HCT116 (cell line): ENCODE measurements around the gene MAML1. TPM values are rescaled to one million over a fixed set of nuclear protein-coding genes. Genes with fewer than 3 reads are reported as not detected.

Experiments used
- ATAC-seq: fragments of 200-7000 bp; cut with Tn5 transposase; 2 replicates; pipeline ENCODE4 v1.9.1; 2020; ENCODE audit warnings: mild to moderate bottlenecking, moderate library complexity
- BruUV-seq: library from RNA; stranded (reverse); fragments of 400-500 nt; replicated peaks from 2 replicates; lab custom pipeline; 2021; lab: Mats Ljungman, UMichigan
- CTCF ChIA-PET: fragments of 300-600 bp; sonication (Branson Sonifier 250); formaldehyde crosslinking; loops from one replicate; lab custom pipeline; 2021; ENCODE audit warnings: antibody characterized with exemption; lab: Charles Lee
- POLR2A ChIA-PET: fragments of 300-600, 350-600 bp; sonication (Branson Sonifier 250); formaldehyde crosslinking; loops from one replicate; lab custom pipeline; 2021; ENCODE audit warnings: antibody characterized with exemption; lab: Charles Lee
- RAD21 ChIA-PET, 2 experiments: fragments of 300-600 bp; sonication (Branson Sonifier 250); formaldehyde crosslinking; loops; one replicate each; lab custom pipeline; 2023; ENCODE audit warnings: low total read pairs in 2 of 2; ENCODE audit not compliant: uncharacterized antibody in 2 of 2, unreplicated experiment in 2 of 2, low non-redundant PET in 1 of 2; lab: Charles Lee
- DNase-seq: peaks from one replicate; pipeline ENCODE4 v3.0.0-alpha.2; 2010; ENCODE audit warnings: low read depth, low spot score
- H2AFZ ChIP-seq: fragments of 200-600 bp; shearing (Covaris generic), sonication (generic); 2 replicates; pipeline ENCODE4 v1.6.1; 2017; ENCODE audit warnings: low read depth, mixed run types, mixed read lengths, antibody characterized with exemption, low read length; ENCODE audit not compliant: poor library complexity, severe bottlenecking
- H3K27ac ChIP-seq: 2 replicates; pipeline ENCODE4 v1.5.1; 2012; ENCODE audit warnings: low read depth, low read length
- H3K27me3 ChIP-seq: fragments of 200-600 bp; sonication (generic); 2 replicates; pipeline ENCODE4 v1.6.1; 2016; ENCODE audit warnings: mixed run types, low read length, mixed read lengths; ENCODE audit not compliant: insufficient read depth
- H3K36me3 ChIP-seq, 2 experiments: fragments of 200-500 bp in 1 of 2; fragments of 200-600 bp in 1 of 2; sonication (Bioruptor generic) in 1 of 2; sonication (generic) in 1 of 2; 2 replicates each; pipeline versions ENCODE4 v1.5.1 to v1.6.1; 2014 to 2016; ENCODE audit warnings: low read length in 2 of 2, inconsistent platforms in 1 of 2, mixed read lengths in 1 of 2, mixed run types in 1 of 2; ENCODE audit not compliant: insufficient read depth in 2 of 2, control insufficient read depth in 1 of 2
- H3K4me1 ChIP-seq, 2 experiments: fragments of 200-600 bp in 1 of 2; sonication (generic) in 1 of 2; 2 replicates each; pipeline versions ENCODE4 v1.5.1 to v1.6.1; 2012 to 2017; ENCODE audit warnings: low read length in 2 of 2, inconsistent platforms in 1 of 2, mild to moderate bottlenecking in 1 of 2, mixed read lengths in 1 of 2, mixed run types in 1 of 2, moderate library complexity in 1 of 2; ENCODE audit not compliant: insufficient read depth in 2 of 2, control insufficient read depth in 1 of 2
- H3K4me2 ChIP-seq: fragments of 200-600 bp; sonication (generic); 2 replicates; pipeline ENCODE4 v1.6.1; 2017; ENCODE audit warnings: mixed run types, low read length, mixed read lengths
- H3K4me3 ChIP-seq, 2 experiments: fragments of 200-600 bp in 1 of 2; sonication (generic) in 1 of 2; replicated peaks in 1 of 2; 2 replicates each; pipeline ENCODE4 v1.5.1; 2011 to 2016; ENCODE audit warnings: low read length in 2 of 2, control low read depth in 1 of 2, low read depth in 1 of 2, mild to moderate bottlenecking in 1 of 2, mixed read lengths in 1 of 2, mixed run types in 1 of 2
- H3K79me2 ChIP-seq: fragments of 200-600 bp; sonication (generic); 2 replicates; pipeline ENCODE4 v1.6.1; 2017; ENCODE audit warnings: mild to moderate bottlenecking, mixed run types, low read length, moderate library complexity, mixed read lengths; ENCODE audit not compliant: insufficient read depth
- H3K9ac ChIP-seq: fragments of 200-600 bp; sonication (generic); 2 replicates; pipeline ENCODE4 v1.6.1; 2016; ENCODE audit warnings: low read length, mixed read lengths
- H3K9me2 ChIP-seq: fragments of 200-600 bp; sonication (generic), shearing (Covaris generic); 2 replicates; pipeline ENCODE4 v1.6.1; 2017; ENCODE audit warnings: mixed run types, mild to moderate bottlenecking, moderate library complexity; ENCODE audit not compliant: insufficient read depth
- H3K9me3 ChIP-seq, 2 experiments: fragments of 200-500 bp in 1 of 2; fragments of 200-600 bp in 1 of 2; sonication (Bioruptor generic) in 1 of 2; sonication (generic) in 1 of 2; 2 replicates each; pipeline ENCODE4 v1.6.1; 2014 to 2017; ENCODE audit warnings: low read length in 2 of 2, mixed read lengths in 2 of 2, inconsistent platforms in 1 of 2, low read depth in 1 of 2, mild to moderate bottlenecking in 1 of 2, mixed run types in 1 of 2, moderate library complexity in 1 of 2; ENCODE audit not compliant: control insufficient read depth in 1 of 2, insufficient read depth in 1 of 2
- H4K20me1 ChIP-seq: fragments of 200-600 bp; sonication (generic), shearing (Covaris generic); 2 replicates; pipeline ENCODE4 v1.6.1; 2017; ENCODE audit warnings: mixed run types, mild to moderate bottlenecking, moderate library complexity; ENCODE audit not compliant: insufficient read depth
- ATF3 ChIP-seq: IDR thresholded peaks from 2 replicates; pipeline ENCODE4 v1.6.1; 2012
- CBX3 ChIP-seq: IDR thresholded peaks from 2 replicates; pipeline ENCODE4 v1.6.1; 2012; ENCODE audit warnings: low read depth
- CEBPB ChIP-seq: IDR thresholded peaks from 2 replicates; pipeline ENCODE4 v1.6.1; 2012; ENCODE audit warnings: low read depth
- ELF1 ChIP-seq: IDR thresholded peaks from 2 replicates; pipeline ENCODE4 v1.6.1; 2012; ENCODE audit warnings: low read depth, borderline replicate concordance
- EZH2 ChIP-seq: fragments of 200-600 bp; sonication (generic); IDR thresholded peaks from 2 replicates; pipeline ENCODE4 v1.6.1; 2017; ENCODE audit warnings: antibody characterized with exemption, mixed run types
- EZH2phosphoT487 ChIP-seq: fragments of 200-600 bp; IDR thresholded peaks from 2 replicates; pipeline ENCODE4 v1.6.1; 2018; ENCODE audit warnings: antibody characterized with exemption, borderline replicate concordance
- FOSL1 ChIP-seq: IDR thresholded peaks from 2 replicates; pipeline ENCODE4 v1.6.1; 2012; ENCODE audit warnings: low read depth
- JUND ChIP-seq: IDR thresholded peaks from 2 replicates; pipeline ENCODE4 v1.6.1; 2012
- POLR2A ChIP-seq: IDR thresholded peaks from 2 replicates; pipeline ENCODE4 v1.7.0; 2011; ENCODE audit warnings: borderline replicate concordance; ENCODE audit not compliant: insufficient read depth, insufficient read length; ENCODE audit errors: extremely low read depth
- SRF ChIP-seq: IDR thresholded peaks from 2 replicates; pipeline ENCODE4 v1.6.1; 2012; ENCODE audit warnings: low read depth
- YY1 ChIP-seq: IDR thresholded peaks from 2 replicates; pipeline ENCODE4 v1.6.1; 2011; ENCODE audit warnings: low read length, low read depth, moderate library complexity, mild to moderate bottlenecking; ENCODE audit not compliant: insufficient replicate concordance; ENCODE audit errors: extremely low read depth
- ZBTB33 ChIP-seq: IDR thresholded peaks from 2 replicates; pipeline ENCODE4 v1.6.1; 2011; ENCODE audit warnings: mild to moderate bottlenecking, low read length, moderate library complexity; ENCODE audit not compliant: insufficient replicate concordance; ENCODE audit errors: extremely low read depth
- ZFX ChIP-seq: fragments of 450-650 bp; IDR thresholded peaks from 2 replicates; pipeline ENCODE4 v1.6.1; 2017
- ZNF274 ChIP-seq: fragments of 200-500 bp; sonication (Bioruptor generic); IDR thresholded peaks from 2 replicates; pipeline ENCODE4 v1.6.1; 2014; ENCODE audit warnings: mild to moderate bottlenecking, low read depth, low read length, inconsistent platforms
- intact Hi-C: fragments of 100-400 bp; cut with micrococcal nuclease; formaldehyde crosslinking; loops from 2 replicates; pipeline ENCODE4 v1.10.0; 2022
- total RNA-seq: library from RNA; stranded (reverse); gene quantifications from one replicate; pipeline ENCODE4 v1.2.1, GENCODE V29; 2021; ENCODE audit not compliant: unreplicated experiment
- TF ChIP-seq, protein P1 (sequence below): IDR thresholded peaks from 2 replicates; pipeline ENCODE4 v1.6.1; 2012
- TF ChIP-seq, protein P2 (sequence below): IDR thresholded peaks from 2 replicates; pipeline ENCODE4 v1.6.1; 2012; ENCODE audit warnings: low read depth

MAML1 gene
- total RNA-seq, 1 experiment from 2014 or later = 29.5 TPM

- RAD21 ChIA-PET = no interaction called here
- H3K9me2 ChIP-seq = no peaks in the 10 kb centered on the region
- intact Hi-C loops = no loop called here
- no peak for TF ChIP-seq ZFX
- no peak for TF ChIP-seq EZH2
- no peak for TF ChIP-seq POLR2A
- TF ChIP-seq ZNF274 = no peak
- TF ChIP-seq CBX3 = no peak
- BruUV-seq = no TSS peak
- peaks cover 5 to 20% of the 10 kb centered on the region in 2 experiments; a peak in 1 of 4 replicates for H3K36me3 ChIP-seq
- CTCF ChIA-PET = no interaction called here
- POLR2A ChIA-PET = no interaction called here
- H3K4me3 ChIP-seq = no peak overlapping the region
- ATAC-seq (no peak), DNase-seq (no peak)
- H3K27ac ChIP-seq = no peak overlapping the region
- H3K4me1 ChIP-seq = peaks cover 30 to 48% of the 10 kb centered on the region in 2 experiments
- H3K9ac ChIP-seq = no peak overlapping the region
- peaks cover 31% of the 10 kb centered on the region for H3K79me2 ChIP-seq
- H4K20me1 ChIP-seq = no peaks in the 10 kb centered on the region
- H3K9me3 ChIP-seq = no peaks in the 10 kb centered on the region
- no peak overlapping the region for H3K4me2 ChIP-seq
- H3K27me3 ChIP-seq = no peaks in the 10 kb centered on the region
- H2AFZ ChIP-seq = no peak overlapping the region
Measured at GRCh38 chr5:179799644-179799973, 67.0 kb downstream of the MAML1 start.

GRCh38 chr5:179800071-179800695 lies 67.6 kb downstream of the MAML1 start:
- Histone ChIP-seq H3K9me3 (no peaks in the 10 kb centered on the region), H3K79me2 (peaks cover 33% of the 10 kb centered on the region), H3K9me2 (no peaks in the 10 kb centered on the region), H4K20me1 (no peaks in the 10 kb centered on the region), H3K4me1 (peaks cover 31 to 48% of the 10 kb centered on the region in 2 experiments), H3K36me3 (peaks cover 5 to 20% of the 10 kb centered on the region in 2 experiments; a peak in 1 of 4 replicates), H3K4me2 (no peak overlapping the region), H3K9ac (no peak overlapping the region), H3K4me3 (no peak overlapping the region), H2AFZ (no peak overlapping the region), H3K27me3 (no peaks in the 10 kb centered on the region), H3K27ac (no peak overlapping the region)
- DNase-seq (no peak), ATAC-seq (no peak)
- intact Hi-C loops = loop anchor here (5.0 kb wide), 2 partner anchors 107 to 292 kb away; partner anchors contain the start of gene TBC1D9B
- ChIA-PET CTCF (no interaction called here), POLR2A (no interaction called here), RAD21 (no interaction called here)
- BruUV-seq = no TSS peak
- TF ChIP-seq SRF = no peak
- TF ChIP-seq ELF1 = no peak
- TF ChIP-seq POLR2A = no peak
- no peak for TF ChIP-seq ZBTB33
- TF ChIP-seq JUND = no peak
- no peak for TF ChIP-seq YY1
- no peak for TF ChIP-seq FOSL1
- no peak for TF ChIP-seq ATF3
- no peak for TF ChIP-seq ZNF274
- TF ChIP-seq EZH2phosphoT487 = no peak
- no peak for TF ChIP-seq CEBPB
- TF ChIP-seq, protein P1, sequence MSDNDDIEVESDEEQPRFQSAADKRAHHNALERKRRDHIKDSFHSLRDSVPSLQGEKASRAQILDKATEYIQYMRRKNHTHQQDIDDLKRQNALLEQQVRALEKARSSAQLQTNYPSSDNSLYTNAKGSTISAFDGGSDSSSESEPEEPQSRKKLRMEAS = no peak
- TF ChIP-seq, protein P2, sequence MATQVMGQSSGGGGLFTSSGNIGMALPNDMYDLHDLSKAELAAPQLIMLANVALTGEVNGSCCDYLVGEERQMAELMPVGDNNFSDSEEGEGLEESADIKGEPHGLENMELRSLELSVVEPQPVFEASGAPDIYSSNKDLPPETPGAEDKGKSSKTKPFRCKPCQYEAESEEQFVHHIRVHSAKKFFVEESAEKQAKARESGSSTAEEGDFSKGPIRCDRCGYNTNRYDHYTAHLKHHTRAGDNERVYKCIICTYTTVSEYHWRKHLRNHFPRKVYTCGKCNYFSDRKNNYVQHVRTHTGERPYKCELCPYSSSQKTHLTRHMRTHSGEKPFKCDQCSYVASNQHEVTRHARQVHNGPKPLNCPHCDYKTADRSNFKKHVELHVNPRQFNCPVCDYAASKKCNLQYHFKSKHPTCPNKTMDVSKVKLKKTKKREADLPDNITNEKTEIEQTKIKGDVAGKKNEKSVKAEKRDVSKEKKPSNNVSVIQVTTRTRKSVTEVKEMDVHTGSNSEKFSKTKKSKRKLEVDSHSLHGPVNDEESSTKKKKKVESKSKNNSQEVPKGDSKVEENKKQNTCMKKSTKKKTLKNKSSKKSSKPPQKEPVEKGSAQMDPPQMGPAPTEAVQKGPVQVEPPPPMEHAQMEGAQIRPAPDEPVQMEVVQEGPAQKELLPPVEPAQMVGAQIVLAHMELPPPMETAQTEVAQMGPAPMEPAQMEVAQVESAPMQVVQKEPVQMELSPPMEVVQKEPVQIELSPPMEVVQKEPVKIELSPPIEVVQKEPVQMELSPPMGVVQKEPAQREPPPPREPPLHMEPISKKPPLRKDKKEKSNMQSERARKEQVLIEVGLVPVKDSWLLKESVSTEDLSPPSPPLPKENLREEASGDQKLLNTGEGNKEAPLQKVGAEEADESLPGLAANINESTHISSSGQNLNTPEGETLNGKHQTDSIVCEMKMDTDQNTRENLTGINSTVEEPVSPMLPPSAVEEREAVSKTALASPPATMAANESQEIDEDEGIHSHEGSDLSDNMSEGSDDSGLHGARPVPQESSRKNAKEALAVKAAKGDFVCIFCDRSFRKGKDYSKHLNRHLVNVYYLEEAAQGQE = no peak
